Calu3 (cell line): Measurements from ENCODE around the gene ADCYAP1R1. TPM values are rescaled to one million over a fixed set of nuclear protein-coding genes. Genes with fewer than 3 reads are reported as not detected.

Experiments used
- BruUV-seq: library from RNA; stranded (reverse); fragments of 400-500 nt; replicated peaks from 2 replicates; lab custom pipeline; 2021; lab: Mats Ljungman, UMichigan
- CTCF ChIA-PET: fragments of 300-600 bp; sonication (Branson Sonifier 250); formaldehyde crosslinking; loops from one replicate; lab custom pipeline; 2022; ENCODE audit warnings: antibody characterized with exemption; lab: Charles Lee
- DNase-seq: peaks from one replicate; pipeline ENCODE4 v3.0.0; 2022
- H3K27ac Mint-ChIP-seq: one replicate; pipeline ENCODE4 v1.8.0; 2022; ENCODE audit warnings: mixed read lengths; ENCODE audit not compliant: unreplicated experiment
- H3K27me3 Mint-ChIP-seq: one replicate; pipeline ENCODE4 v1.8.0; 2022; ENCODE audit warnings: mixed read lengths; ENCODE audit not compliant: unreplicated experiment
- H3K36me3 Mint-ChIP-seq: one replicate; pipeline ENCODE4 v1.8.0; 2022; ENCODE audit warnings: mild to moderate bottlenecking, moderate library complexity, mixed read lengths; ENCODE audit not compliant: insufficient read depth, unreplicated experiment
- H3K4me1 Mint-ChIP-seq: one replicate; pipeline ENCODE4 v1.8.0; 2022; ENCODE audit warnings: mild to moderate bottlenecking, low read depth, mixed read lengths; ENCODE audit not compliant: unreplicated experiment
- H3K4me3 Mint-ChIP-seq: one replicate; pipeline ENCODE4 v1.8.0; 2022; ENCODE audit warnings: mild to moderate bottlenecking, low read depth, moderate library complexity, mixed read lengths; ENCODE audit not compliant: unreplicated experiment
- H3K9me3 Mint-ChIP-seq: one replicate; pipeline ENCODE4 v1.8.0; 2022; ENCODE audit warnings: low read depth, mixed read lengths; ENCODE audit not compliant: unreplicated experiment
- CTCF ChIP-seq: fragments of 200-600 bp; IDR thresholded peaks from one replicate; pipeline ENCODE4 v1.8.0; 2022; ENCODE audit warnings: antibody characterized with exemption; ENCODE audit not compliant: unreplicated experiment
- intact Hi-C: fragments of 100-400 bp; cut with micrococcal nuclease; formaldehyde crosslinking; loops from one replicate; pipeline ENCODE4 v1.10.0; 2022; ENCODE audit not compliant: unreplicated experiment
- total RNA-seq: library from RNA; stranded (reverse); gene quantifications from 2 replicates; pipeline ENCODE4 v1.2.3, GENCODE V29; 2022

Gene ADCYAP1R1
- total RNA-seq, 1 experiment from 2014 or later = not detected

- H3K27ac Mint-ChIP-seq = no peak overlapping the region
- TF ChIP-seq CTCF = no peak
- H3K4me1 Mint-ChIP-seq = no peaks in the 10 kb centered on the region
- CTCF ChIA-PET = interaction anchor here (1.0 kb wide), 1 partner anchor 24 kb away, joined by 4 read pairs; no protein-coding TSS in a partner anchor
- H3K9me3 Mint-ChIP-seq = no peaks in the 10 kb centered on the region
- H3K36me3 Mint-ChIP-seq = no peaks in the 10 kb centered on the region
- no peak for DNase-seq
- no TSS peak for BruUV-seq
- peaks cover 100% of the 10 kb centered on the region for H3K27me3 Mint-ChIP-seq
- no peak overlapping the region for H3K4me3 Mint-ChIP-seq
- intact Hi-C loops = no loop called here
Measured at GRCh38 chr7:31036924-31037323, 15.2 kb upstream of the ADCYAP1R1 start.

- Mint-ChIP-seq H3K9me3 (no peaks in the 10 kb centered on the region), H3K4me3 (no peak overlapping the region), H3K27me3 (peaks cover 94% of the 10 kb centered on the region), H3K36me3 (no peaks in the 10 kb centered on the region), H3K27ac (no peak overlapping the region), H3K4me1 (no peaks in the 10 kb centered on the region)
- DNase-seq = no peak
- BruUV-seq = no TSS peak
- CTCF ChIA-PET = interaction anchor here (0.7 kb wide), 1 partner anchor 379 kb away, joined by 3 read pairs; no protein-coding TSS in a partner anchor
- no peak for TF ChIP-seq CTCF
- intact Hi-C loops = no loop called here
Measured at GRCh38 chr7:31043051-31043471, 9.0 kb upstream of the ADCYAP1R1 start.

- BruUV-seq = no TSS peak
- no peak overlapping the region for H3K4me3 Mint-ChIP-seq
- no peaks in the 10 kb centered on the region for H3K4me1 Mint-ChIP-seq
- H3K9me3 Mint-ChIP-seq = no peaks in the 10 kb centered on the region
- peaks cover 85% of the 10 kb centered on the region for H3K27me3 Mint-ChIP-seq
- no peak overlapping the region for H3K27ac Mint-ChIP-seq
- no peak for TF ChIP-seq CTCF
- H3K36me3 Mint-ChIP-seq = no peaks in the 10 kb centered on the region
- intact Hi-C loops = no loop called here
- CTCF ChIA-PET = no interaction called here
- no peak for DNase-seq
Measured at GRCh38 chr7:31044529-31044928, 7.6 kb upstream of the ADCYAP1R1 start.

GRCh38 chr7:31046723-31047122 lies 5.4 kb upstream of the ADCYAP1R1 start:
- intact Hi-C loops = no loop called here
- DNase-seq = no peak
- TF ChIP-seq CTCF = no peak
- H3K27ac Mint-ChIP-seq = no peak overlapping the region
- BruUV-seq = no TSS peak
- CTCF ChIA-PET = interaction anchor here (1.3 kb wide), 1 partner anchor 11 kb away, joined by 3 read pairs; no protein-coding TSS in a partner anchor
- no peaks in the 10 kb centered on the region for H3K36me3 Mint-ChIP-seq
- peaks cover 85% of the 10 kb centered on the region for H3K27me3 Mint-ChIP-seq
- no peak overlapping the region for H3K4me3 Mint-ChIP-seq
- H3K9me3 Mint-ChIP-seq = no peaks in the 10 kb centered on the region
- H3K4me1 Mint-ChIP-seq = no peaks in the 10 kb centered on the region
